MM.1S (cell line): Measurements from ENCODE around the gene SLC12A6.

Experiments used
- DNase-seq: peaks from one replicate; pipeline ENCODE4 v3.0.0-alpha.2; 2015
- H2AFZ ChIP-seq: fragments of 300-600 bp; sonication (generic); 2 replicates; pipeline ENCODE4 v1.6.0; 2016; ENCODE audit warnings: antibody characterized with exemption, low read length
- H3F3A ChIP-seq: fragments of 300-600 bp; sonication (generic); 2 replicates; pipeline ENCODE4 v1.6.1; 2016; ENCODE audit warnings: mild to moderate bottlenecking, antibody characterized with exemption, low read length, moderate library complexity, mixed read lengths; ENCODE audit not compliant: insufficient read depth
- H3K27ac ChIP-seq: fragments of 300-600 bp; sonication (generic); 2 replicates; pipeline ENCODE4 v1.5.1; 2016; ENCODE audit warnings: mild to moderate bottlenecking, low read length
- H3K27me3 ChIP-seq: fragments of 300-600 bp; sonication (generic); replicated peaks from 2 replicates; pipeline ENCODE4 v1.6.0; 2016; ENCODE audit warnings: low read length; ENCODE audit not compliant: insufficient read depth
- H3K36me3 ChIP-seq: fragments of 300-600 bp; sonication (generic); replicated peaks from 2 replicates; pipeline ENCODE4 v1.6.1; 2016; ENCODE audit warnings: mild to moderate bottlenecking, low read length, mixed read lengths; ENCODE audit not compliant: insufficient read depth
- H3K4me1 ChIP-seq: fragments of 300-600 bp; sonication (generic); 2 replicates; pipeline ENCODE4 v1.6.1; 2016; ENCODE audit warnings: low read length, mixed read lengths
- H3K4me2 ChIP-seq: fragments of 300-600 bp; sonication (generic); 2 replicates; pipeline ENCODE4 v1.6.0; 2016; ENCODE audit warnings: low read depth, low read length
- H3K4me3 ChIP-seq: fragments of 300-600 bp; sonication (generic); 2 replicates; pipeline ENCODE4 v1.5.1; 2016; ENCODE audit warnings: low read length, mixed read lengths
- H3K79me2 ChIP-seq: fragments of 300-600 bp; sonication (generic); 2 replicates; pipeline ENCODE4 v1.6.1; 2016; ENCODE audit warnings: mixed run types, low read length, mixed read lengths
- H3K9ac ChIP-seq: fragments of 300-600 bp; sonication (generic); 2 replicates; pipeline ENCODE4 v1.6.1; 2016; ENCODE audit warnings: low read length, mixed read lengths
- H3K9me2 ChIP-seq: fragments of 300-600 bp; sonication (generic); replicated peaks from 2 replicates; pipeline ENCODE4 v1.6.1; 2016; ENCODE audit warnings: mild to moderate bottlenecking, low read length, mixed read lengths; ENCODE audit not compliant: insufficient read depth
- H3K9me3 ChIP-seq: fragments of 300-600 bp; sonication (generic); replicated peaks from 2 replicates; pipeline ENCODE4 v1.6.1; 2016; ENCODE audit warnings: mild to moderate bottlenecking, low read length, mixed read lengths; ENCODE audit not compliant: insufficient read depth
- H4K20me1 ChIP-seq: fragments of 300-600 bp; sonication (generic); 2 replicates; pipeline ENCODE4 v1.6.1; 2016; ENCODE audit warnings: mild to moderate bottlenecking, low read length, moderate library complexity, mixed read lengths; ENCODE audit not compliant: insufficient read depth
- CTCF ChIP-seq: fragments of 300-600 bp; sonication (generic); IDR thresholded peaks from 2 replicates; pipeline ENCODE4 v1.5.1; 2016; ENCODE audit warnings: antibody characterized with exemption, low read length, mixed read lengths
- EZH2 ChIP-seq: fragments of 300-600 bp; sonication (generic); optimal IDR thresholded peaks from 2 replicates; pipeline ENCODE3; 2017; ENCODE audit warnings: low read depth, mild to moderate bottlenecking, antibody characterized with exemption, low read length, mixed read lengths
- EZH2phosphoT487 ChIP-seq: fragments of 300-600 bp; sonication (generic); IDR thresholded peaks from 2 replicates; pipeline ENCODE4 v1.6.1; 2018; ENCODE audit warnings: antibody characterized with exemption, low read length

The SLC12A6 gene

DNA sequence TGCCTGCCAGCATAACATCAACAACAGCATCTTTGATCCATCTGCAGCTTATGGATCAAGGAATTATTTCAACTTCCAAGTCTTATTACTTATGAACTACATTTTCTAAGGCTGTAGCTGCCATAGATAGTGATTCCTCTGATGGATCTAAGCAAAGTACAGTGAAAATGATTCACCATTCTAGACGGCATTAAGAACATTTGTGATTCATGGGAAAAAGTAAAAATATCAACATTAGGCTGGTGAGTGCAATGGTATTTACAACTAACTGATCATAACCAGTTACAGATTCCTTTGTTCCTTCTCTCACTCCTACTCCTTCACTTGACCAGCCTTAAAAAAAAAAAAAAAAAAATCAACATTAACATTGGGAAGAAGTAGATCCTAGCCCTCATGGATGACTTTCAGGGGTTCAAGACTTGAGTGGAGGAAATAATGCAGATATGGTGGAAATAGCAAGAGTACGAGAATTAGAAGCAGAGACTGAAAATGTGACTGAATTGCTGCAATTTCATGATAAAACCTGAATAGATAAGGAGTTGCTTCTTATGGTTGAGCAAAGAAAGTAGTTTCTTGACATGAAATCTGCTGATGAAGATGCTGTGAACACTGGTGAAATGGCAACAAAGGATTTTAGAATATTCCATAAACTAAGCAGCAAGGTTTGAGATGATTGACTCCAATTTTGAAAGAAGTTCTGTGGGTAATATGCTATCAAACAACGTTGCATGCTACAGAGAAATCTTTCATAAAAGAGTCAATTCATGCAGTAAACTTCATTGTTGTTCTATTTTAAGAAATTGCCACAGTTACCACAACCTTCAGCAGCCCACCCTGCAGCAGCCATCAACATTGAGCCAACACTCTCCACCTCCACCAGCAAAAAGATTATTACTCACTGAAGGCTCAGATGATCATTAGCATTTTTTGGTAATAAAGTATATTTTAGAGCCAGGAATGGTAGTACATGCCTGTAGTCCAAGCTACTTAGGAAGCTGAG lies 22.8 kb downstream of the SLC12A6 start:
- H3K79me2 ChIP-seq: peaks cover 64% of the 10 kb centered on the region
- H2AFZ ChIP-seq: no peak overlapping the region
- no peak overlapping the region for H3K4me2 ChIP-seq
- no peaks in the 10 kb centered on the region for H4K20me1 ChIP-seq
- H3K4me3 ChIP-seq: no peak overlapping the region
- no peak overlapping the region for H3K27ac ChIP-seq
- no peaks in the 10 kb centered on the region for H3K4me1 ChIP-seq
- no peaks in the 10 kb centered on the region for H3K9me3 ChIP-seq
- H3K36me3 ChIP-seq: no peaks in the 10 kb centered on the region
- H3K9ac ChIP-seq: no peak overlapping the region
- TF ChIP-seq CTCF: no peak
- TF ChIP-seq EZH2phosphoT487: no peak
- TF ChIP-seq EZH2: no peak
- no peaks in the 10 kb centered on the region for H3K9me2 ChIP-seq
- DNase-seq: no peak
- H3F3A ChIP-seq: 0 out of 2 replicates have a peak, but pooled peaks cover 8% of the 10 kb centered on the region
- no peaks in the 10 kb centered on the region for H3K27me3 ChIP-seq

DNA sequence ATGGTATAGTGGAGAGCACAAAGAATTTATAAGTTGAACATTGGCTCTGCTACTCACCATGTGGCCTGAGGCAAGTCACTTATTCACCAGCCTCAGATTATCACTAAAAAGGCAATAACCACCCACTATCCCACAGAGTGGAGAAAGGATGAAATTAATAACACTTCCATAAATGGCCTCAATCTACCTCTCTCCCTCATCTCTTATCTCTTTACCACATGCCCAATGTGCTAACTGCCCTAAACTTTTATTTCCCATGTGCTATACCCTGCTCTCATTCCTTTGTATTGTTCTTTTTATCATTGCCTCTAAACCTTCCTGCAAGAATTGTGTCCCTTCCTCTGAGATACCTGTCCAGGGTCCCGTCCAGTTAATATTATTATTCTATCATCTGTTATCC lies 26.0 kb downstream of the SLC12A6 start:
- Histone ChIP-seq H3K4me3 (no peak overlapping the region), H4K20me1 (no peaks in the 10 kb centered on the region), H3K27me3 (no peaks in the 10 kb centered on the region), H3K36me3 (no peaks in the 10 kb centered on the region; the same call in 1 of the 2 replicates), H2AFZ (no peak overlapping the region), H3K4me1 (no peaks in the 10 kb centered on the region), H3K9ac (no peak overlapping the region), H3K4me2 (no peak overlapping the region), H3K9me3 (no peaks in the 10 kb centered on the region), H3K79me2 (peaks cover 52% of the 10 kb centered on the region), H3F3A (no peaks in the 10 kb centered on the region), H3K9me2 (no peaks in the 10 kb centered on the region), H3K27ac (no peak overlapping the region)
- TF ChIP-seq EZH2phosphoT487 (no peak), CTCF (no peak), EZH2 (no peak)
- no peak for DNase-seq

GRCh38 chr15:34304613-34305012 lies 33.0 kb downstream of the SLC12A6 start:
- Histone ChIP-seq H3K9ac (no peak overlapping the region), H3K36me3 (no peaks in the 10 kb centered on the region; the same call in 1 of the 2 replicates), H3K4me2 (no peak overlapping the region), H3K27ac (no peak overlapping the region), H3K27me3 (no peaks in the 10 kb centered on the region), H3F3A (no peaks in the 10 kb centered on the region), H3K79me2 (peaks cover 22% of the 10 kb centered on the region; the same call in 1 of the 2 replicates), H4K20me1 (no peaks in the 10 kb centered on the region), H3K4me1 (no peaks in the 10 kb centered on the region), H3K9me3 (no peaks in the 10 kb centered on the region), H2AFZ (no peak overlapping the region), H3K9me2 (no peaks in the 10 kb centered on the region), H3K4me3 (no peak overlapping the region)
- no peak for DNase-seq
- no peak for TF ChIP-seq CTCF
- no peak for TF ChIP-seq EZH2phosphoT487
- TF ChIP-seq EZH2: no peak
